OCI-LY7 (cell line): ENCODE measurements around the gene TOM1L2.

Experiments
- EZH2phosphoT487 ChIP-seq: fragments of 200-600 bp; sonication (generic); IDR thresholded peaks from 2 replicates; pipeline ENCODE4 v1.6.1; 2018; ENCODE audit warnings: low read depth, borderline replicate concordance, mild to moderate bottlenecking, mixed run types, antibody characterized with exemption, low read length, moderate library complexity, mixed read lengths
- TF ChIP-seq, protein P1 (sequence below): fragments of 200-600 bp; sonication (generic); conservative IDR thresholded peaks from 2 replicates; pipeline ENCODE4 v1.5.1; 2014; ENCODE audit warnings: mild to moderate bottlenecking, antibody characterized with exemption, low read length, moderate library complexity, mixed read lengths

DNA sequence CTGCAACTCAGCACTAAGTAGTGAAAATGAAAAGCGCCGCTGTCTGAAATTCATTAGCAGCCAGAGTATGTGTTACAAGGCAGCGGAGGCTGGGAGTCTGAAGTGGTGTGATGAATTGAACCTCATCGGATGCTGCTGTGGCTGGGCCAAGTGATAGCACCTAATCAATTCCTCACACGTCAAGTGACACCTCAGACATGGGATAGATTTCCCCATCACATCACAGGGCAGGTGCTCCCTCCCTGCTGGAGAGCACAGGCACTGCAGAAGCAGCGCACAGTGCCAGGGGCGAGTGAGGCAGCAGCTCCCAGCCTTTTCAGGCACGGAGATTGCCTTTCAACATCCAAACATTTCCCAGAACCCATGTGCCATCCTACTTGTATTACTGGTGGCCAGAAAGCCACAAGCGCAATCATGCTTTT, 32.7 kb upstream of the TOM1L2 start:
- TF ChIP-seq, protein P1, sequence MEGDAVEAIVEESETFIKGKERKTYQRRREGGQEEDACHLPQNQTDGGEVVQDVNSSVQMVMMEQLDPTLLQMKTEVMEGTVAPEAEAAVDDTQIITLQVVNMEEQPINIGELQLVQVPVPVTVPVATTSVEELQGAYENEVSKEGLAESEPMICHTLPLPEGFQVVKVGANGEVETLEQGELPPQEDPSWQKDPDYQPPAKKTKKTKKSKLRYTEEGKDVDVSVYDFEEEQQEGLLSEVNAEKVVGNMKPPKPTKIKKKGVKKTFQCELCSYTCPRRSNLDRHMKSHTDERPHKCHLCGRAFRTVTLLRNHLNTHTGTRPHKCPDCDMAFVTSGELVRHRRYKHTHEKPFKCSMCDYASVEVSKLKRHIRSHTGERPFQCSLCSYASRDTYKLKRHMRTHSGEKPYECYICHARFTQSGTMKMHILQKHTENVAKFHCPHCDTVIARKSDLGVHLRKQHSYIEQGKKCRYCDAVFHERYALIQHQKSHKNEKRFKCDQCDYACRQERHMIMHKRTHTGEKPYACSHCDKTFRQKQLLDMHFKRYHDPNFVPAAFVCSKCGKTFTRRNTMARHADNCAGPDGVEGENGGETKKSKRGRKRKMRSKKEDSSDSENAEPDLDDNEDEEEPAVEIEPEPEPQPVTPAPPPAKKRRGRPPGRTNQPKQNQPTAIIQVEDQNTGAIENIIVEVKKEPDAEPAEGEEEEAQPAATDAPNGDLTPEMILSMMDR: no peak
- TF ChIP-seq EZH2phosphoT487: no peak
